OCI-LY1 (cell line): ENCODE measurements around the gene RRP8.

Source experiments
- EZH2 ChIP-seq: fragments of 200-600 bp; sonication (generic), shearing (Covaris generic); IDR thresholded peaks from 2 replicates; pipeline ENCODE4 v1.8.0; 2017; ENCODE audit warnings: borderline replicate concordance, mixed run types, mild to moderate bottlenecking, antibody characterized with exemption, low read length, moderate library complexity, mixed read lengths
- TF ChIP-seq, protein P1 (sequence below): fragments of 200-600 bp; sonication (generic), shearing (Covaris generic); IDR thresholded peaks from 2 replicates; pipeline ENCODE4 v1.5.1; 2017; ENCODE audit warnings: mild to moderate bottlenecking, antibody characterized with exemption, low read length, moderate library complexity, mixed read lengths

DNA sequence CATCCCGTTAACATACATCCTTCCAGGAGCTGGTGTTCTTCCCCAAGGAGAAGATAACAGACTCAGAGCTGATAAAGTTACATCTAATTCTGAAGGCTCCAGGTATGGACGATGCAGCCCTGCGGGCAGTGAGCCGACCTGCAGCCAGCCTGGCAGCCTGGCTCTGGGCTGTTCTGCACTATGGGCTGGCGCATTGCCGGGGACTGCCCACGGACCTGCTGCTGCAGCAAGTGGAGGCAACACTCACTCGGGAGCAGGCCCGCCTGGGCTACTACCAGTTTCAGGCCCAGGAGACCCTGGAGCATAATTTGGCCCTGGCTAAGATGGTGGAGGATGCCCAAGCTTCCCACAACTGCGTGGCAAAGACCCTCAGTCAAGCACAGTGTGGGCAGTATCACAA is 39.7 kb downstream of the RRP8 start:
- TF ChIP-seq, protein P1, sequence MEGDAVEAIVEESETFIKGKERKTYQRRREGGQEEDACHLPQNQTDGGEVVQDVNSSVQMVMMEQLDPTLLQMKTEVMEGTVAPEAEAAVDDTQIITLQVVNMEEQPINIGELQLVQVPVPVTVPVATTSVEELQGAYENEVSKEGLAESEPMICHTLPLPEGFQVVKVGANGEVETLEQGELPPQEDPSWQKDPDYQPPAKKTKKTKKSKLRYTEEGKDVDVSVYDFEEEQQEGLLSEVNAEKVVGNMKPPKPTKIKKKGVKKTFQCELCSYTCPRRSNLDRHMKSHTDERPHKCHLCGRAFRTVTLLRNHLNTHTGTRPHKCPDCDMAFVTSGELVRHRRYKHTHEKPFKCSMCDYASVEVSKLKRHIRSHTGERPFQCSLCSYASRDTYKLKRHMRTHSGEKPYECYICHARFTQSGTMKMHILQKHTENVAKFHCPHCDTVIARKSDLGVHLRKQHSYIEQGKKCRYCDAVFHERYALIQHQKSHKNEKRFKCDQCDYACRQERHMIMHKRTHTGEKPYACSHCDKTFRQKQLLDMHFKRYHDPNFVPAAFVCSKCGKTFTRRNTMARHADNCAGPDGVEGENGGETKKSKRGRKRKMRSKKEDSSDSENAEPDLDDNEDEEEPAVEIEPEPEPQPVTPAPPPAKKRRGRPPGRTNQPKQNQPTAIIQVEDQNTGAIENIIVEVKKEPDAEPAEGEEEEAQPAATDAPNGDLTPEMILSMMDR: no peak
- no peak for TF ChIP-seq EZH2
